ENCODE results near the gene GATA1.
A peak's percentile ranks its signal among the peaks of the same experiment; 100 is the strongest.

Gene GATA1

GRCh38 chrX:48785540-48786214 lies 713 bp upstream of the GATA1 start:
- DNase-seq: no peak

- no peak for DNase-seq
Measured at GRCh38 chrX:48786825-48787504, 575 bp downstream of the GATA1 start.

GRCh38 chrX:48787505-48788443 lies 1.4 kb downstream of the GATA1 start:
- DNase-seq: no peak

- DNase-seq: no peak
Measured at GRCh38 chrX:48789366-48790220, 3.2 kb downstream of the GATA1 start.

GRCh38 chrX:48790477-48790876 lies 4.1 kb downstream of the GATA1 start:
- no peak for DNase-seq

- DNase-seq: no peak
Measured at GRCh38 chrX:48791063-48791820, 4.9 kb downstream of the GATA1 start.

- DNase-seq: no peak
Measured at GRCh38 chrX:48792219-48792618, 5.8 kb downstream of the GATA1 start.

- DNase-seq: no peak
Measured at GRCh38 chrX:48793935-48794334, 7.5 kb downstream of the GATA1 start.

- DNase-seq: no peak
Measured at GRCh38 chrX:48794340-48794910, 8.0 kb downstream of the GATA1 start.

GRCh38 chrX:48794911-48795515 lies 8.6 kb downstream of the GATA1 start:
- no peak for DNase-seq

GRCh38 chrX:48798318-48798717 lies 11.9 kb downstream of the GATA1 start:
- no peak for DNase-seq

GRCh38 chrX:48800574-48801279 lies 14.3 kb downstream of the GATA1 start:
- no peak for DNase-seq

- peak; percentile 99 for DNase-seq
Measured at GRCh38 chrX:48801280-48802088, 15.1 kb downstream of the GATA1 start, which contains the start of gene HDAC6. HDAC6 (plus strand) TSS chrX:48802067; CDS start chrX:48802693, 626 bp downstream.

- DNase-seq: peak; percentile 77
Measured at GRCh38 chrX:48802089-48802904, 15.9 kb downstream of the GATA1 start.

- DNase-seq: no peak
Measured at GRCh38 chrX:48802905-48803200, 16.5 kb downstream of the GATA1 start.

GRCh38 chrX:48806081-48806480 lies 19.7 kb downstream of the GATA1 start:
- DNase-seq: no peak

- DNase-seq: no peak
Measured at GRCh38 chrX:48813644-48814043, 27.3 kb downstream of the GATA1 start.

GRCh38 chrX:48814722-48815121 lies 28.3 kb downstream of the GATA1 start:
- no peak for DNase-seq

- DNase-seq: no peak
Measured at GRCh38 chrX:48815266-48815665, 28.9 kb downstream of the GATA1 start.
